Activated CD8-positive, alpha-beta memory T cell treated with anti-CD3 and anti-CD28 coated beads, Interleukin-2, amount 10 ng/mL, durations not matched to agents 7 days and 5 days (primary cell): ENCODE data around the gene MAU2. TPM values are rescaled to one million over a fixed set of nuclear protein-coding genes. Genes with fewer than 3 reads are reported as not detected.

ENCODE experiments used
- ATAC-seq: fragments of 150-1000 bp; cut with Tn5 transposase; one replicate; pipeline ENCODE4 v1.10.0; 2021; ENCODE audit warnings: moderate library complexity
- CTCF ChIA-PET: fragments of 350-600 bp; sonication (Branson Sonifier 250); formaldehyde crosslinking; loops from one replicate; lab custom pipeline; 2021; ENCODE audit warnings: antibody characterized with exemption; lab: Charles Lee
- DNase-seq: peaks from one replicate; pipeline ENCODE4 v3.0.0-alpha.2; 2020
- H3K27ac Mint-ChIP-seq: one replicate; pipeline ENCODE4 v1.8.0; 2021; ENCODE audit warnings: mild to moderate bottlenecking, mixed read lengths
- H3K27me3 Mint-ChIP-seq: one replicate; pipeline ENCODE4 v1.8.0; 2021; ENCODE audit warnings: mixed read lengths
- H3K36me3 Mint-ChIP-seq: one replicate; pipeline ENCODE4 v1.8.0; 2021; ENCODE audit warnings: mild to moderate bottlenecking, mixed read lengths
- H3K4me1 Mint-ChIP-seq: one replicate; pipeline ENCODE4 v1.8.0; 2021; ENCODE audit warnings: mixed read lengths
- H3K4me3 Mint-ChIP-seq: one replicate; pipeline ENCODE4 v1.8.0; 2021; ENCODE audit warnings: mild to moderate bottlenecking, moderate library complexity, mixed read lengths
- H3K9me3 Mint-ChIP-seq: one replicate; pipeline ENCODE4 v1.8.0; 2022; ENCODE audit warnings: low read depth, mixed read lengths
- total RNA-seq, 2 experiments: library from RNA; stranded (reverse); gene quantifications; one replicate each; pipeline ENCODE4 v1.2.3, GENCODE V29; 2021

The MAU2 gene
- total RNA-seq, 2 experiments from 2014 or later: 80.6 to 82.4 TPM

DNA sequence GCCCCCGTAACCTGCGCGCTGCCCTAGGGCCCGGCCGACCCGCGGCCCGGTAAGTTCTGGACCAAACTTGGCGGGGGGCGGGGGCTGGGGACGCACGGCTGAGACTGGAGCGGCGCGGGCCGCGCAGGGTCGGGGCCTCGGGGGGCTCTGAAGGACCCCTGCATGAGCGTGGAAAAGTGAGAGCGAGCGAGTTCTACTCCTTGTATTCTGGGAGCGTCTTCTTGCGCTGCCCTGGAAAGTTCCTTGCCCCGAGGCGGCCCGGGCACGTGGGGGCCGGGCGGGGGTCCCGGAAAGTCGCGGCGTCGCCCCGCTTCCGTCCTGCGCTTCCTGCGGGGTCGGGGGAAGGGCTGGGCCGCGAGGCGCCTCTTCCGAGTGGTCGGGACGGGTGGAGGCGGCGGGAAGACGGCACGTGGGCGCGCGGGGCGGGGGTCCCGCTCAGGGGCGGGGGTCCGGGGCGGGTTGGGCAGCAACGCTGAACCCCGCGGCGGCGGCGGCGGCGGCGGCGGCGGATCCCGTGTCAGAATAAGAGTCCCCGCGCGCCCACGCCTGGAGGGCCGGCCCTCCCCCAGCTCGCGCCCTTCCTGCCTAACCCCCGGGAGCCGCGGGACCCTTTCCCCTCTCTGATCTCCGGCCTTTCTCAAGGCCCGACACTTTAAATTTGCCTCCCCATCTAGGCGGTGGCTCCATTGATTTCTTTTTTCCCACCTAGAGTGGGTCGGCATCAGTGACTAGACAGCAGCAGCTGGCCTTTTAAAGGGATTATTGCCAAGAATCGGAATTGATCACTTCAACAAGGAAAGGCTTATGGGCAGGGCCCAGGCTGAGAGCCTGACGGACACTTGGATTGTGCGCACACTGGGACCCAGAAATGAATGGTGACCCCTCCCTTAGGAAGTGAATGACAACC lies 85.6 kb downstream of the MAU2 start:
- CTCF ChIA-PET: interaction anchor here (0.8 to 3.8 kb wide), 22 partner anchors 9 to 87 kb away, joined by 3 to 62 read pairs (median 5); no protein-coding TSS in a partner anchor
- no peaks in the 10 kb centered on the region for H3K9me3 Mint-ChIP-seq
- H3K27me3 Mint-ChIP-seq: no peaks in the 10 kb centered on the region
- DNase-seq: peak; percentile 65
- peak overlapping the region; percentile 94 for H3K27ac Mint-ChIP-seq
- peaks cover 5% of the 10 kb centered on the region for H3K36me3 Mint-ChIP-seq
- H3K4me3 Mint-ChIP-seq: peak overlapping the region; percentile 91
- peaks cover 76% of the 10 kb centered on the region for H3K4me1 Mint-ChIP-seq
- ATAC-seq: peak; percentile 11

GRCh38 chr19:19406878-19407632 lies 86.4 kb downstream of the MAU2 start:
- ATAC-seq (peak; percentile 41), DNase-seq (peak; percentile 79)
- Mint-ChIP-seq H3K27ac (peak overlapping the region; percentile 94), H3K4me1 (peaks cover 74% of the 10 kb centered on the region), H3K9me3 (no peaks in the 10 kb centered on the region), H3K36me3 (peaks cover 5% of the 10 kb centered on the region), H3K27me3 (no peaks in the 10 kb centered on the region), H3K4me3 (peak overlapping the region; percentile 91)
- CTCF ChIA-PET: interaction anchor here (0.8 to 3.8 kb wide), 11 partner anchors 13 to 82 kb away, joined by 3 to 62 read pairs (median 5); no protein-coding TSS in a partner anchor

- no peak for ATAC-seq
- Mint-ChIP-seq H3K27ac (no peak overlapping the region), H3K36me3 (peaks cover 7% of the 10 kb centered on the region), H3K9me3 (no peaks in the 10 kb centered on the region), H3K4me3 (no peak overlapping the region), H3K27me3 (no peaks in the 10 kb centered on the region), H3K4me1 (peaks cover 76% of the 10 kb centered on the region)
- CTCF ChIA-PET: interaction anchor here (0.8 to 3.8 kb wide), 8 partner anchors 13 to 82 kb away, joined by 3 to 62 read pairs (median 7); no protein-coding TSS in a partner anchor
- DNase-seq: no peak
Observed at GRCh38 chr19:19407633-19407930, 87.0 kb downstream of the MAU2 start.

Other genes starting within 250 kb of the MAU2 start
- 10 to 100 TPM; 22.0 to 25.1 TPM for gene TMEM161A, start 182.4 kb upstream of the MAU2 start, total RNA-seq
- gene MEF2B, start 150.6 kb upstream of the MAU2 start, total RNA-seq: 1 to 10 TPM; 3.2 to 7.2 TPM
- 10 to 100 TPM; 33.1 to 34.8 TPM for gene BORCS8, start 128.7 kb upstream of the MAU2 start, total RNA-seq
- gene RFXANK, start 128.6 kb upstream of the MAU2 start, total RNA-seq: 100 to 1,000 TPM; 110 to 121 TPM
- gene NR2C2AP, start 117.4 kb upstream of the MAU2 start, total RNA-seq: 10 to 100 TPM; 32.8 to 33.0 TPM
- under 1 TPM in 1 of 2 experiments, not detected in 1; 0.05 TPM for gene NCAN, start 108.9 kb upstream of the MAU2 start, total RNA-seq
- gene TM6SF2, start 47.5 kb upstream of the MAU2 start, total RNA-seq: not detected
- gene SUGP1, start 320 bp upstream of the MAU2 start, total RNA-seq: 10 to 100 TPM; 65.2 to 71.1 TPM
- 100 to 1,000 TPM; 159 to 161 TPM for gene GATAD2A, start 84.8 kb downstream of the MAU2 start, total RNA-seq
- gene TSSK6, start 194.7 kb downstream of the MAU2 start, total RNA-seq: 1 to 10 TPM; 4.2 to 6.3 TPM
- 100 to 1,000 TPM; 372 to 417 TPM for gene NDUFA13, start 195.4 kb downstream of the MAU2 start, total RNA-seq
- 1 to 10 TPM; 7.4 to 9.9 TPM for gene YJEFN3, start 208.1 kb downstream of the MAU2 start, total RNA-seq
- gene CILP2, start 217.4 kb downstream of the MAU2 start, total RNA-seq: under 1 TPM; 0.12 to 0.15 TPM